HG02623 (cell line): Measurements from ENCODE around the gene IQSEC1.
A peak's percentile ranks its signal among the peaks of the same experiment; 100 is the strongest.

Source experiments
- ATAC-seq: cut with Tn5 transposase; IDR thresholded peaks from one replicate; pipeline ENCODE4 v1.9.1; 2021; ENCODE audit warnings: moderate library complexity; ENCODE audit not compliant: unreplicated experiment

The IQSEC1 gene

DNA sequence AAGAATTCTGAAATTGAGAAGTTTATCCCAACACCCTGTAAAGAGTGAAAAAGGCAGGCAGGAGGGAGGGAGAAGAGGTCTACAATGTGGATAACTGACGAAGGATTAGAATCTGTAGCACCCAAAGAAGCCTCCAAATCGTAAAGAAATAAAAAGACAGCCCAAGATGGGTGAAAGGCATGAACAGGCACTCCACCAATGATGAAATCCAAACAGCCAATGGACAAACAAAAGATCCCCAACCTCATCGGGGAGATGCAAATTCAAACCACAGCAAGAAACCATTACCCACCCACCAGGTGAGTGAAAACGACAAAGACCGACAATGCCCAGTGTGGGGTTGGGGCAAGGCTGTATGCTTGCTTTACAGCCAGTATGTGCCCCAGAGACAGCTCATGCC, 85.6 kb downstream of the IQSEC1 start:
- ATAC-seq = no peak

DNA sequence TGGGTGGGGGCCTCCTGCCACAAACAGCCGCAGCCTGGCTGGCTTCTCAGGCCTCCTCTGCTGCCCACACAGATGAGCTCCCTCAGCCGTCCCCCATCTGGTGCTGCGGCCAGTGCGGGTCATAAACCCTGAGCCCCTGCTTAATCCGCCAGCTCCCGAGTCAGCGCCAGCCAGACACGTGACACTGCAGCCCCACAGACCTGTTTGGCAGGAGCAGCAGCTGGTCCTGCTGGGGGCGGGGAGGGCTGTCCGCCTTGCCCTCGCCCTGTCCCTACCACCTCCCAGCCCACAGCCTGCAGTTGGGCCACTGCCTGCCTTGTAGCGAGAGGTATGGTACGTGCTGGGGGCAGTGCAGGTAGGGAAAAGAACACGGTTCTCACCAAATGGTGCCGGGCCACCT, 86.2 kb downstream of the IQSEC1 start:
- ATAC-seq = no peak

DNA sequence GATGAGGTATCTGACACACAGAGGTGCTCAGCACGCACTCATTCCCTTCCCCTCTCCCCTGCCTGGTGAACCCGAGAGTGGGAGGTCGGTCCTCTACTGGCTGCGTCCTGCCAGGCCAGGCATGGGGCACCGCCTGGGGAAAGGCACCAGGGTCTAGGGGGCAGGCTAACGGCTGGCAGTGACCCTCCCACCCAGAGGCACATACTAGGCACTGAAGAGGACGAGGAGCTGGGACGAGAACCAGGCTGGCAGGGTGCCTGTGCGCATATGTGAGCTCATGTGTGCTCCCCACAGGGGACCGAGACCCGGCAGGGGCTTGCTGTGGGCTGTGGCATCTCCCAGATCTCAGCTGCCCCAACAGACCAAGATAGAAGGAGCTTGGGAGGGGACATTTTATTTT, 86.7 kb downstream of the IQSEC1 start:
- ATAC-seq = no peak

DNA sequence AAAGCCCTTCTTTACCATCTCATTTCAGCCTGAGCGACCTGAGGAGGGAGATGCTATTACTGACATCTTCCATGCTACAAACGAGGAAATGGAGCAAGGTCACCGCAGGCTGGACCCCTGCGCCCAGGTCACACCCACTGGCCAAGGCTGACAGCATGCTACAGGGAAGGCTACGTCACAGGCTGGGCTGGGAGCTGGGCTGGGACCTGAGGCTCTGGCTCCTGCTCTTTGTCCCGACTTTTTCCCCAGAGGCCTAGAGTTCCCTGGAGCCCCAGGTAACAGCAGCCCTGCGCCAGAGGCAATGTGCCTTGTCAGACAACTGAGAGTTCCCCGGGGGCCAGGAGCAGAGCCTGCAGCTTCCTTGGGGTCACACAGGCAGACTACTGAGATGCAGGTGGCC, 87.2 kb downstream of the IQSEC1 start:
- no peak for ATAC-seq

DNA sequence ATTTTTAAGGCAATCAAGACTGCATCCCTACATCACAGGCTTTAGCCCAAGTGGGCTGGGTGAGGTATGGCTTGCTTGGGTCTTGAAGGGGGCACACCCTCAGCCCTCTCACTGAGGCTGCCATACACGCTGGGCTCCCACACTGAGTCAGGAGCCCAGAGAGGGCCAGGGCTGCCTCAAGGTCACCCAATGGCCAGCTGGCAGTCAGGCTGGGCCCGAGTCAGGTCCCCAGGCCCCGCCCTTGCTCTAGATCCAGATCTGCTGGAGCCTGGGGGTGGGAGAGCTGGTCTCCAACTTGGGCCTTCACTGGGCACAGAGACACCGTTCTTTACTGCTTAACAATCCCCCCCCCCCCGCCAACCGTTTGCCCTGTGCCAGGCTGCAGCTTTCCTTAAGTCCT, 88.1 kb downstream of the IQSEC1 start:
- no peak for ATAC-seq

DNA sequence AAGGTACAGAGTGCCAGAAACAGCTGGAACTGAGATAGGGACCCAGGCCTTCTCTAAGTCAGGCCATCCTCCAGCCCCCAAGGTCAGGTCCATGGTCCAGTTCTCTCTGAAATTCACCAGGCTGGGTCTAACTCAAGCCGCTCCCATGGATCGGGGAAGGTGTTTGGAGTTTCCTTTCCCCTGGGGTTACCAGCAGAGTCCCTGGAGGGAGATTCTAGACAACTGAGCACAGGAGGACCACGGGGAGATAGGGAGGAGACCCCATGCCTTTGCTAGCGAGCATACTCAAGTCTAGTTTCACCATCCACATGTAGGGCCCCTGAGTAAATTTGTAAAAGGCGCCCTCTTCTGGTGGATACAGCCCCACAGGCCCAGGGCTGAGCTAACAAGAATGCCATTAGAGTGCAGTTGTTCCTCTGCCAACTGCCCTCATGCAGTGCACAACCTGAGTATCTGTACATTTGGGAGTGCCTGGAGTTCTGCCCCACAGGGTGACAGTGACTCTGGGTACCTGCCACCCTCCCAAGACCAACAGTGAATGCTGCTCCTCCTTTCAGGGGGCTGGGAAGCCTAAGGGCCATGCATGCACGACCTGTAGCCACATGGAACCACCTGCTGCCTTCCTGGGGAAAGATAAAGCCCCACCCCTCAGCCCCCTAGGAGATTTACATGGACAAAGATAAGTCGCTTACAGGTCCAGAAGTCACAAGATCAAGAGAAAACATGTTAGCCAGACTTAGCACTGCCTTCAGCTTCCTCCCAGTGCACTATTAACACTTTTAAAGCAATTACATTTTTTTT, 89.0 kb downstream of the IQSEC1 start:
- ATAC-seq = no peak

DNA sequence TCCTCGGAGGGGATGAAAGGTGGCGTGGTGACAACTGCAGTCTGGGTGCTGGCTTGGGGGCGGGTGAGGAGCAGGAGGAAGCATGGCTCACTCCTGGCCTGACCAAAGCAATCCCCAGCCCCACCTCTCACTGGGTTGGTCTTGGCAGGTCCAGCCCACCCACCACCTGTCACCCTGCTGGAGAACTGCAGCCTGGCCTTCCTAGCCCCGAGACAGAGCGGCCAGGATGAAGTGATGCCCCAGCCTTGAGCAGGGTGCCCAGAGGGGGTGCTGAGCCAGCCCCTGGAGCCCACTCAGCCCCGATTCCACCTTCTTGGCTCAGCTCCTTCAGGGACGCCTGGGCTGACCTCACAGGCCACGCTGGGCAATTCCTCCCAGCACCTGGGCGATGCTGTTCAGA, 89.9 kb downstream of the IQSEC1 start:
- ATAC-seq = no peak

DNA sequence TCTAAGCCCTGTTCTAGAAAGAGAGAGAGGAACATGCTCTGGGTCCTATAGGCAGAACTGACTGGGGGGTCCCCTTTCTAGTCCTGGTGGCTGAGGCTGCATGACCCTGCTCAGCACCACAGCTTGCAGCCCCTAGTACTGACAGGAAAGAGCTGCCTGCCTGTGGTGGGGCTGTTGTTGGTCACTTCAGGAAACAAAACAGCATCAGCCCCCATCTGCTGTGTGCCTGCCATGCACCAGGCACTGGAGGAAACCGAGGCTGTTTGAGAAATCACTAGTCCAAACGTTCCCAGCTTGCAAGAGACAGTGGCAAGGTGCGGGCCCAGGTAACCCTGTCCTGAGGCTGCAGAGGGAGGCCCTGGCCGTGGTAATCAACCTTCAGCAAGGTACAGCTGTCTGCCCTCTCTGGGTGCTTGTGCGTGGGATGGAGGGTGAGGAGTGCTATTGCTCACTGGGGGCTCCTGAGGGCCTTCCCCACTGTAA, 90.6 kb downstream of the IQSEC1 start:
- ATAC-seq = peak; percentile 57

DNA sequence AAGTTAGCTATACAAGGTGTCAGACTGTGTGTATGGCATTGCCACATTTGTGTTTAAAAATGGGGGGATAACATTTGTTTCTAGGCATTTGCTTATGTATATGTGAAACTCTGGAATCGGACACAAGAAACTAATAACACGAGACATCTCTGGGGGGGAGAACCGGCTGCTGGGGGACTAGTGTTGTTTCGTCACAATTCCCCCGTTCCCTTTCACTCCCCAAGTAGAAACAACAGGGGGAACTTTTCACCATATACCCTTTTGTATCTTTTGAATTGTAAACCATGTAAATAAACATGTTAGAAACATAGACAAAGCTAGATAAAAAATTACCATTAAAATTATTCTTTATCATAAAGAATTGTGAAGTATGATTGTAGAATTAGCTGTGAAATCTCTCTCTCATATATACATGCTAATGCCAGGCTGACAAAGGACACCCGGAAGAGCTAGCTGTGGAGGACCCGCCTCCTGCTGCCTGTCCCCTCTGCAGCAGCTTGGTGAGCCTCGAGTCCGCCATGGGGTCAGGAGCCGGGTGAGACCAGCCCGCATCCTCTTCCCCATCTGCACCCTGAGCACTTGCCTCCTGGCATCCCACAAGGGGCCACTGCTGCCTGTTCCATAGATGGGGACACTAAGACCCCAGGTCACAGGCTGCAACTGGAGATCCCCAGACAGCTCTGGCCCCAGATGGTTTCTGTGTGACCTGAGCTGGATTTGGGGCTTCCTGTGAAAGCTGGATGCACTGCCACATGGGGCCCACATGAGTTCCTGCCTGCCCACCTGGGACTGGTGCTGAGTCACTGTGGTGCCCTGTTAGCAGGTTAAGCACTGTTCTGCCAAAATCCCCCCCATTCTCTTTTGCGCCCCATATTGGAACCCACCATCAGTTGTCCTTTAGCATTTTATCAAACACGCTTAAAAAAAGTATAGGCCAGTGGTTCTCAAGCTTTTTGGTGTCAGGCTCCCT, 91.6 kb downstream of the IQSEC1 start:
- ATAC-seq = no peak

DNA sequence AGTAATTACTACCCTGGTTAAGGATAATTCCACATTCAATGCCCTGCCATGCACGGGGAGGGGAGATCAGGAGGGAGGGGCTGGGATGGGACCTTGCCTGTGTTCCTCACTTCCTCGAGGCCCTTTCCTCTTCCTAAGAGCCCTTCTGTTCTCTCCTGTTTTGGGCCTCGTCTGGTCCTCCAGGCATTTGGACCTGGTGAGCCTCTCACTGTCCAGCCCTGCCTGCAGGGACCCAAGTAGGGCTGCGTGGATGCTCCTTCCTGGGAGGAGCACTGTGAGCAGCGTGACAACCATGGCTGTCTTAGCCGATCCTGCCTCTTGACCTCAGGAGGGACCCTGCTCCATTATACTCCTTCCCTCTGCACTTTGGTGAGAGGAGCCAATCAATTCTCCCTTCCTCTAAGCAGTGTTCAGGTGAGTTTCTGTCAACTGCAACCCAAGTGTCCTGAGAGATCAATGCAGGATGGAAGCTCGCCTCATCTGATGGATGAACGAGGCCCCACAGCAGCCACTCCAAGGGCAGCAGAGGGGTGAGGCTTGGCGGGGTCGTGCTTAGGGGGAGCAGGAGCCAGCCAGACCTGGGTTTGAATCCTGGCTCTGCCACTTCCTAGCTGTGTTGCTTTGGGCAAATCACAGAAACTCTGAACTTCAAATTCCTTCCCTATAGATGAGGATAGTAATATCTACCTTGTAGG, 92.5 kb downstream of the IQSEC1 start:
- ATAC-seq = no peak

DNA sequence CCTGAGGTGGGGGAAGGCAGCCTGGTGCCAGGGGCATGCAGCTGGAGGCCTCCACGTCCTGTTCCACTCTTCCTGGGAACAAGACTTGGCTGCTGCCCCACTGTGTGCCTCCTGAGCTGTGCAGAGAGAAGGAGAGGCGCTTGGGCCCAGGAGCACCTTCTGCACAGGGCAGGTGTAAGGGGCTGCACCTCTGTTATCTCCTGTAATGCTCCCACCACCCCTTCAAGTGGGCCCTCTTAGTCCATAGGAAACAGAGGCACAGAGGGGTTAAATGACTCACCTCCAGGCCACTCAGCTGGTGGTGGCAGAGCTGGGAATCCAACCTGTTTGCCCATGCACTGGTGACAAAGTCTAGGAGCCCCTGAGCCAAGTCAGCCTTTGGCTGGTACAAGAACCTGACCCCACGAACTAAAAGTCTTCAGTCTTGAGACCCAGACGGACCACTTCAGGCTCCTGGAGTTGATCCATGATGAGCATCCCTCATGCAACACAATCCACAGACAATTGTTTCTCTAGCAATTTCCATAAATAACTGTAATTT, 93.2 kb downstream of the IQSEC1 start:
- no peak for ATAC-seq

DNA sequence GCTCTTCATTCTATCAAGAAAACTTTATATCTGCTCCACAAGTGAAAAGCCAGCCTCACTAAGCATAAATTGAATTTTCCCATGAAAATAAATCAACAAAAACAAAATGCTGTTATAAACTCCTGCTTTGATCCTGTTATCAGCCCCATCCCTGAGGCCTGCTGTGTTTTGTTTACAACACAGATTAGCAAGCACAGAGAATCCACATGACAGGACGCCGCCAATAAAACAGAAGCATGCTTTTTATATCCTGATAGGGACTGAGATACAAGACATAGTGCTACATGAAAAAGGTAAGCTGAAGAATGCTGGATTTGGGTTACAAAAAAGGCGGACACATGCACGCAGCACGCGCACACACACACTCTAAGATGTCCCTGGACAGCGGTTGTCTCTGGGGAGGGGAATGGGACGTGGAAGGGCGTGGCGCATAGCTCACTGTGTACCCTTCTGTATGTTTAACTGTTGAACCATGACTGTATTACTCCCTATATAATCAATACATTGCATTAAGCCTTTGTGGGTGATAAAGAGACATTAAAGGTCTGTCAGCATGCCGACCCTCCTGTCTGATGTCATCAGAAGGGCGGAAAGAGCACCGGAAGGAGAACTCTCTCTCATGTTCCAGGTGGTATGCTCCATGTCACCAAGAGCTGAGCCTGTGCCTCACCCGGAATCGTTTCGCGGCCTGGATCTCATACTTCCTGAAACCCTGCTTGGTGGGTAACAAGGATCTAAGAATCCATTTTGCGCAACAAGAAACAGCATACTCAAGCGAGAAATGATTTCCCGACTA, 93.9 kb downstream of the IQSEC1 start:
- ATAC-seq = no peak

DNA sequence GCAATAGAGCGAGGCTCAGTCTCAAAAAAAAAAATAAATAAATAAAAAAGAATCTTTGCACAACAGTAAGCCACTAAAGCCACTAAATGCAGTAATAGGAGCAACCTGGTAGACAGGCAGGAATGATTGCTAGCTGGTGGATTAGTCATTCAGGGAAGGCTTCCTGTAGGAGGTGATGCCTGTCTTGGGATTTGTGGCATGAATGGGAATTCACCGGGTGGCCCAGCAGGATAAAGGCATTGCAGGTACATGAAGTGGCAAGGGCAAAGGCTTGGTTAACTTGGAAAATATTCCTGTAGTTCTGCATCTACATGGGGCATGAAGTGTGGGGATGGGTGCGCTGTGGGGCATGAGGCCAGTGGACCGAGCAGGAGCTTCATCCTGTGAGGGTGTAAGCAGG, 94.5 kb downstream of the IQSEC1 start:
- no peak for ATAC-seq

DNA sequence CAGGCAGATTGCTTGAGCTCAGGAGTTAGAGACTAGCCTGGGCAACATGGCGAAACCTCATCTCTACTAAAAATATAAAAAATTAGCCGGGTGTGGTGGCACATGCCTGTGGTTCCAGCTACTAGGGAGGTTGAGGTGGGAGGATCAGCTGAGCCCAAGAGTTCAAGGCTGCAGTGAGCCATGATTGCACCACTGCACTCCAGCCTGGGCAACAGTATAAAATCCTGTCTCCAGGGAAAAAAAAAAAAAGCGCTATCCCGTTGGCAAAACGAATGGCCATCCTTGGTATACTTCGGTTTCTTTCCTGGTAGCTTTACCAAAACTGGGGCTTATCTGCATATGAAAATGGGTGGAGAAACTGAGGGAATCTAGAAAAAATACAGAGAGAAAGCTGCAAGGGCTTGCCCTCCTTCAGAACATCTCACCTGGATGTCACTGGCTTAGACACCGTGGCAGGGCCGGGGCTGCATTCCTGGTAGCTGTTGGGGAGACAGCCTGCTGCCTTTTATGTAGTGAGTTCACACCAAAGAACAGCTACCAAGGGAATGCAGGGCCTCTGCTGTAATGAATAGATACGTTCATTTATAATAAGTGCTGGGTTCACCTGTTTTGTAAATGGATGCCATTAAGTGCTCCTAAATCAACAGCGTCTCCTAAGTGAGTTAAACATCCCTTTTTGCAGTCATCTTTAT, 96.0 kb downstream of the IQSEC1 start:
- ATAC-seq = no peak

DNA sequence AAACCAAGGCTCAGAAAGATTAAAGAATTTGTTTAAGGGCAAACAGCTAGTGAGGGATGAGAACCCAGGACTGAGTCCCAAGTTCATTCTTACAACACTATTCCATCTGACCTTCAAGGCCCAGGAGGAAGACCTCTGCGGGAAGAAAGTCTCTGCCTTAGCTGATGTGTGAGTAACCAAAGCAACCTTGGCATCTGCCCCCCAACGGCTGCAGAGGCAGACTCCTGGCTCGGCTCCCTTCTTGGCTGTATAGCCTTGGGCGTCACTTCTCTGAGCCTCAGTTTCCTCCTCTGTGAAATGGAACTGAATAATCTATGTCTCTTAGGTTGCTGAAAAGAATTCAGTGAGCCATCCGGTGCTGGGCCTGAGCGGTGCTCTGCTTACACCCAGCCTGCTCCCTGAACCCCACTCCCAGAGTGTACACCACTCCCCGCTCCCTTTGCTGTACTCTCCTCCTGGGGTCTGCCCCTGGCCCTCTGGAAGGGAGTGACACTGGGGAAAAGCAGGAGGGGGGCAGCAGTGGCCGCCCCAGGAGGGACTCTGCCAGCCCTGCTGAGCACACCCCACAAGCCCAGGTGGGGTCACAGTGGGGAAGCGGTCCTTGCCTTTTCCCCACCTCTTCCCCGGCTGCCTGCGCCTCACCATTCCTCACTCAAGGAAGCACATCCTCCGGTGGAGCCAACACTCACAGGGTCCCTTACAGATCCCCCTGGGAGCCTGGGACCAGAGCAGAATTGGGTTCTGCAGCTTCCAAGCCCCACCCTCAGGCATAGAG, 97.3 kb downstream of the IQSEC1 start:
- no peak for ATAC-seq

DNA sequence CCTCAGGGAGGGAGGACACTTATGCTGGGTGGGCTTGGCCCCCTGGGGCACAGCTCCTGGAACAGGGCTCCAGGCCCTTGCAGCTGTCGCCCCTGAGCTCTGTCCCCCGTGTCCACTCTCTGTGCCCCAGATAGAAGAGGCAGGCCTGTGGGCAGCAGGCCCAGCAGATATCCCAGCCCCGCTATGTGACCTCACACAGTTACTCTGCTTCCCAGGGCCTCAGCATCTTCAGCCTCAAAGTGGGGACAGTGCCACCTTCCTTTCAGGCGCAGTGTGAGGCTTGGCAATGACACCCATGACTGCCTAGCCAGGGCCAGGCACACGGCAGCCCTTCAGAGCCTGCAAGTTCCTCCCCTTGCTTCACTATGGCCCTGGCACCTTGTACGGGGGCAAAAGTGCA, 98.4 kb downstream of the IQSEC1 start:
- no peak for ATAC-seq

DNA sequence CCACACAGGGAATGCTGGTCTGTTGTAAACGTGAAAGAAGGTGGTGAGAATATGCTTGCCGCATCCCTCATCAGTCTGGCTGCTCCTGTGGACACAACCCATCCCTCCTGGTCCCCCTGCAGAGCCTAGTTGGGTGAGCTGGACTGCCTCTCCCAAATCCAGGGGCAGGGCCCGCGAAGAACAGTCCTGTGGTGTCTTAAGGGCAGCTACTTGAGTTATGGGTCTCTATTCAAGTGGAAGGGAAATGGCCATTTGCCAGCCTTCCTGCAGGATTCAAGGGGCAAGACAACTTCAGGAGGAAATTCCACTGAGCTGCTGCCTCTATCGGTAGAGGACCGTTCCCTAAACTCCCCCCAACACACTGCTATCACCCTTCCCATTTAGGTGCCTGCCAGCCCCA, 98.9 kb downstream of the IQSEC1 start:
- ATAC-seq = no peak

DNA sequence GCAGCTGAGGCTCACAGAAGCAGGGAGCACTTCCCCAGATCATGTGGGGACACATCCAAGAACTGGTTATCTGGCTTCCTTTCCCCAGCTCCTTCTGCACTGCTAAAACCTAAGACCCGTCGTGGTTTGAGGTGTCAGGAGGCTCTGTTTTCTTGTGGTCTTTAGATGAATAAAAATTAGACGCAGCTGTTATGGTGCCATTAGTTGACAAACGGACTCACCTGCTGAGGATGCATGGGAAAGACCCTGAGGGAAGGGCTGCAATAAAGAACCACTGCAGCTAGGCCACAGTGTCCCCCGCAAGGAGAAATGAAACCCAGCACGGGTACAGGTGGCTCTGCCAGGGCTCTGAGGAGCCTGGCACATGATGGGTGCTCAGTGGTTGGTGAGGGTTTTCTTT, 99.4 kb downstream of the IQSEC1 start:
- no peak for ATAC-seq
